Memory B cell (primary cell): ENCODE measurements around the gene CPSF2.

Experiments used
- ATAC-seq: fragments of 150-1000 bp; cut with Tn5 transposase; 2 replicates; pipeline ENCODE4 v1.10.0; 2021; ENCODE audit warnings: low read depth, mild to moderate bottlenecking, moderate library complexity
- DNase-seq, 2 donors: peaks; one replicate each; pipeline ENCODE4 v3.0.0; 2022; ENCODE audit warnings: low spot score in 2 of 2
- H3K27ac Mint-ChIP-seq: one replicate; pipeline ENCODE4 v1.8.0; 2022; ENCODE audit warnings: mild to moderate bottlenecking, moderate library complexity, mixed read lengths
- H3K27me3 Mint-ChIP-seq: one replicate; pipeline ENCODE4 v1.8.0; 2022; ENCODE audit warnings: mixed read lengths
- H3K36me3 Mint-ChIP-seq: one replicate; pipeline ENCODE4 v1.8.0; 2022; ENCODE audit warnings: mild to moderate bottlenecking, mixed read lengths
- H3K4me1 Mint-ChIP-seq: one replicate; pipeline ENCODE4 v1.8.0; 2022; ENCODE audit warnings: mixed read lengths
- H3K4me3 Mint-ChIP-seq: one replicate; pipeline ENCODE4 v1.8.0; 2022; ENCODE audit warnings: mild to moderate bottlenecking, moderate library complexity, mixed read lengths
- H3K9me3 Mint-ChIP-seq: one replicate; pipeline ENCODE4 v1.8.0; 2022; ENCODE audit warnings: mixed read lengths

Gene CPSF2

GRCh38 chr14:92121670-92122350, at the start of gene CPSF2, which contains the start of gene NDUFB1:
CPSF2 (plus strand) TSS chr14:92121969; CDS start chr14:92130985, 9,016 bp downstream.
NDUFB1 (minus strand) TSS chr14:92121706; CDS start chr14:92117637, 4,069 bp downstream.
- Mint-ChIP-seq H3K27ac (peak within 1 kb of the TSS; percentile 96), H3K36me3 (peaks cover 6% of the 10 kb centered on the region), H3K9me3 (no peaks in the 10 kb centered on the region), H3K4me1 (peaks cover 21% of the 10 kb centered on the region), H3K4me3 (peak within 1 kb of the TSS; percentile 98), H3K27me3 (no peaks in the 10 kb centered on the region)
- peak; percentile 85 for ATAC-seq
- DNase-seq = peak; percentile 76 to 92

GRCh38 chr14:92074555-92074954, 47.2 kb upstream of the CPSF2 start:
- Mint-ChIP-seq H3K36me3 (peaks cover 15% of the 10 kb centered on the region), H3K27ac (no peak overlapping the region), H3K27me3 (no peaks in the 10 kb centered on the region), H3K4me3 (no peak overlapping the region), H3K4me1 (no peaks in the 10 kb centered on the region), H3K9me3 (no peaks in the 10 kb centered on the region)
- DNase-seq (no peak), ATAC-seq (no peak)

DNA sequence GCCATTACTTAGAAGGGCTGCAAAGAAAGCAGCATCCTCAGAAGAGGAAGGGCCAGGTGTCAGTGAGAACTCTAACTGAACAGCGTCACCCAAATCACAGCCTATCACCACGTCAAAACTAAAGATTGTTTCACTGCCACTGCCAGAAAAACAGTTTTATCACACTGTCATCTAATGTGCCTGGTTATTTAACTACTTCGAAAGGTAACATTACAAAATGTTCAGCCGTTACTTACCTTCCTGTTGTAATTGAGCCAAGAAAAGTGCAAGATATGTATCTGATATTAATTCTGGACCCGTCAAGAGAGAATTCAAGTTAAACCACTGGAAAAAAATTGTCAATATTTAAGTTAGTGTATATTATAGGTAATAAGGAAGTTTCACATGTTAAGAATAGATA, 33.3 kb upstream of the CPSF2 start:
- no peaks in the 10 kb centered on the region for H3K27me3 Mint-ChIP-seq
- H3K9me3 Mint-ChIP-seq = no peaks in the 10 kb centered on the region
- ATAC-seq = no peak
- H3K4me3 Mint-ChIP-seq = no peak overlapping the region
- no peak overlapping the region for H3K27ac Mint-ChIP-seq
- peaks cover 37% of the 10 kb centered on the region for H3K36me3 Mint-ChIP-seq
- no peak for DNase-seq
- no peaks in the 10 kb centered on the region for H3K4me1 Mint-ChIP-seq

- H3K4me3 Mint-ChIP-seq = no peak overlapping the region
- peaks cover 16% of the 10 kb centered on the region for H3K36me3 Mint-ChIP-seq
- no peak overlapping the region for H3K27ac Mint-ChIP-seq
Observed at GRCh38 chr14:92093320-92093719, 28.4 kb upstream of the CPSF2 start.

DNA sequence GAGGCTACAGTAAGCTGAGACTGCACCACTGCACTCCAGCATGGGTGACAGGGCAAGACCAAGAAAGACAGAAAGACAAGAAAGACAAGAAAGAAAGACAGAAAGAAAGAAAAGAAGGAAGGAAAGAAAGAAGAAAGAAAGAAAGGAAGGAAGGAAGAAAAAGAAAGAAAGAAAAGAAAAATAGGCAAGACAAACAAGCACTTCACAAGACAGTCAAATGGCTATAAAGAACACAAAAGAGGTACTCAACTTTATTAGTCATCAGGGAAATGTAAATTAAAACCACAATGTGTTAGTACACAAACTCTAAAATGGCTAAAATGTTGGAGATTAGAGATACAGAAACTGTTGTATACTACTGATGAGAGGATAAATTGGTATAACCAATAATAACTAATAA, 22.0 kb upstream of the CPSF2 start:
- Mint-ChIP-seq H3K27ac (no peak overlapping the region), H3K27me3 (no peaks in the 10 kb centered on the region), H3K9me3 (no peaks in the 10 kb centered on the region), H3K4me1 (peaks cover 21% of the 10 kb centered on the region), H3K4me3 (no peak overlapping the region), H3K36me3 (peaks cover 4% of the 10 kb centered on the region)
- ATAC-seq (no peak), DNase-seq (no peak)

More at GRCh38 chr14:92093320-92093719, 28.4 kb upstream of the CPSF2 start:
- DNase-seq (no peak), ATAC-seq (no peak)
- Mint-ChIP-seq H3K9me3 (no peaks in the 10 kb centered on the region), H3K27me3 (no peaks in the 10 kb centered on the region), H3K4me1 (no peaks in the 10 kb centered on the region)

DNA sequence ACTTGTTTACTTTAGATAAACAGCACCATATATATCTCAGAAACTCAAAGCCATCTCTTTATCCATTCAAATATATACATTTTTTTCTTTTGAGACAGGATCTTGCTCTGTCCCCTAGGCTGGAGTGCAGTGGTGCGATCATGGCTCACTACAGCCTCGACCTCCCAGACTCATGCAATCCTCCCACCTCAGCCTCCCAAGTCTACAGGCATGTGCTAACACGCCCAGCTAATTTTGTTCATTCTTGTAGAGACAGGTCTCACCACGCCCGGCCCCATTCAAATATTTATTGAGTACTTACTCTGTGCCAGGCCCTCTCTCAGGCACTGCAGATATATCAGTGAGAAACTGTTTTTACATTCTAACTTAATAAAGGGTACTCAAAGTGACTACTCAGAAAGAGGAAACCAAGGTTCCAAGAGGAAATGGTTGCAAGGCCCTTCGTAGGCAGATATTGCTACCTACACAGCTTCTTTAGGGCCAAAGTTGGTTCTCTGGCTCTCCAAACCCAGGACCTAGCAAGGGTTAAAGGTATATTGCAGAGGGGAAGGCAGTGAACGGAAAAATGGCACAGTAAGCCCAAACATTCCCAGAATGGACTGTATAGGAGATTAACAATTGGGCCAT, 18.3 kb upstream of the CPSF2 start:
- Mint-ChIP-seq H3K36me3 (peaks cover 3% of the 10 kb centered on the region), H3K27ac (no peak overlapping the region), H3K4me1 (peaks cover 37% of the 10 kb centered on the region), H3K4me3 (no peak overlapping the region), H3K9me3 (no peaks in the 10 kb centered on the region), H3K27me3 (no peaks in the 10 kb centered on the region)
- DNase-seq (no peak), ATAC-seq (no peak)

GRCh38 chr14:92105073-92105892, 16.5 kb upstream of the CPSF2 start:
- peak overlapping the region; percentile 99 for H3K4me3 Mint-ChIP-seq
- peak overlapping the region; percentile 88 for H3K27ac Mint-ChIP-seq
- ATAC-seq (no peak), DNase-seq (no peak)
- H3K4me1 Mint-ChIP-seq = peaks cover 35% of the 10 kb centered on the region
- H3K36me3 Mint-ChIP-seq = peaks cover 2% of the 10 kb centered on the region
- H3K27me3 Mint-ChIP-seq = no peaks in the 10 kb centered on the region
- H3K9me3 Mint-ChIP-seq = no peaks in the 10 kb centered on the region

DNA sequence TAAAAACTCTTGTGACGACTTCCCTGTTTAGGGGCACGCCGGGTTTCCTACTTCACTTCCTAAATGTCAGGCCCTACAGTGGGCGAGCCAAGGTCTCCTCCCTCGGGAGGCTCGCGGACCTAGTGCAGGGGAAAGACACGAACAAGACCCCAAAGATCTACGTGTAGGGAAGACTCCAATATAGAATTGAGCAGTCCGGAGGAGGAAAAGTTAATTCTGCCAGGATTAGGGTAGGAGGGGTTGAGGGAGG, 16.0 kb upstream of the CPSF2 start:
- no peak for DNase-seq

DNA sequence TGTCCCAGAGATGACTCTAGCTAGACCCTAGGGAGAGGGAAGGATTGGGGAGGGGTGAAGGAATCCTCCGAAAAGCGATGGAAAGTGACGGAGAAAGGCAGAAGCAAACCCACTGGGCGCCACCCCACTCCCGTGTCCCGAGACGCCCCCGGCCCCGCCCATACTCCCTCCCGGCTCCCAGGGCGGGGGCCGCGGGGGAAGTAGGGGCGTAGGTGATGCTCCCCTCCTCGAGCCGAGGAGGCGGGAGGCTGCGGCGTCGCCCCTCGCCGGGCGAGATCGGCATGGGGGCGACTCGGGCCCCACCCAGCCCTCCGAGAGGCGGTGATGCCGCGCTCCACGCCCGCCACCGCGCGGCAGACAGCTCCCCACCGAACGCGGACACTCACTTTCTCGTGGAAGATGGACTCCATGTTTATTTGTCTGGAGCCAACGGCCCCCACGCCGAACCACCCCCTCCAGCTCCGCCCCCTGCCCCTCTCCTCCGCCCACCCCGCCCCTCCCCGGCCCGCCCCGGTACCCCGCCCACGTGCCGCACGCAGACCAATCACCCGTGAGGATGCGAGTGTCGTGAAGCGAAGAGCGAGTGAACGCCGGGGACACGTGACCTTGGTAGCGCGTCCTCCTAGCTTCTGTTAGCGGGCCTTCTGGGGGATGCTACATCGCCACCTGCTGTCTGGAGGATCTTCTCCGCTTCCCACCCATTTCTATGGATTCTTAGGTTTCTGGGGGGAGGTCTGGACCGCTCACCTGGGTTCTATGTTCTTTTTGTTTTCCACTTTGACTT, 15.4 kb upstream of the CPSF2 start, which contains the start of gene ATXN3:
Gene ATXN3 (minus strand): TSS at position 440 of the 784 bp plus-strand sequence. CDS start 30 bp downstream, at position 410.
- no peaks in the 10 kb centered on the region for H3K9me3 Mint-ChIP-seq
- peaks cover 31% of the 10 kb centered on the region for H3K4me1 Mint-ChIP-seq
- peak within 1 kb of the TSS; percentile 99 for H3K4me3 Mint-ChIP-seq
- H3K36me3 Mint-ChIP-seq = peaks cover 2% of the 10 kb centered on the region
- H3K27me3 Mint-ChIP-seq = no peaks in the 10 kb centered on the region
- H3K27ac Mint-ChIP-seq = peak within 1 kb of the TSS; percentile 88
- DNase-seq = peak; percentile 80 to 89
- peak; percentile 93 for ATAC-seq

More for the DNA sequence above, 16.0 kb upstream of the CPSF2 start:
- H3K27me3 Mint-ChIP-seq = no peaks in the 10 kb centered on the region
- no peaks in the 10 kb centered on the region for H3K9me3 Mint-ChIP-seq
- H3K4me1 Mint-ChIP-seq = peaks cover 33% of the 10 kb centered on the region
- H3K36me3 Mint-ChIP-seq = peaks cover 2% of the 10 kb centered on the region
- peak overlapping the region; percentile 99 for H3K4me3 Mint-ChIP-seq
- H3K27ac Mint-ChIP-seq = peak overlapping the region; percentile 88
- peak; percentile 0 for ATAC-seq

DNA sequence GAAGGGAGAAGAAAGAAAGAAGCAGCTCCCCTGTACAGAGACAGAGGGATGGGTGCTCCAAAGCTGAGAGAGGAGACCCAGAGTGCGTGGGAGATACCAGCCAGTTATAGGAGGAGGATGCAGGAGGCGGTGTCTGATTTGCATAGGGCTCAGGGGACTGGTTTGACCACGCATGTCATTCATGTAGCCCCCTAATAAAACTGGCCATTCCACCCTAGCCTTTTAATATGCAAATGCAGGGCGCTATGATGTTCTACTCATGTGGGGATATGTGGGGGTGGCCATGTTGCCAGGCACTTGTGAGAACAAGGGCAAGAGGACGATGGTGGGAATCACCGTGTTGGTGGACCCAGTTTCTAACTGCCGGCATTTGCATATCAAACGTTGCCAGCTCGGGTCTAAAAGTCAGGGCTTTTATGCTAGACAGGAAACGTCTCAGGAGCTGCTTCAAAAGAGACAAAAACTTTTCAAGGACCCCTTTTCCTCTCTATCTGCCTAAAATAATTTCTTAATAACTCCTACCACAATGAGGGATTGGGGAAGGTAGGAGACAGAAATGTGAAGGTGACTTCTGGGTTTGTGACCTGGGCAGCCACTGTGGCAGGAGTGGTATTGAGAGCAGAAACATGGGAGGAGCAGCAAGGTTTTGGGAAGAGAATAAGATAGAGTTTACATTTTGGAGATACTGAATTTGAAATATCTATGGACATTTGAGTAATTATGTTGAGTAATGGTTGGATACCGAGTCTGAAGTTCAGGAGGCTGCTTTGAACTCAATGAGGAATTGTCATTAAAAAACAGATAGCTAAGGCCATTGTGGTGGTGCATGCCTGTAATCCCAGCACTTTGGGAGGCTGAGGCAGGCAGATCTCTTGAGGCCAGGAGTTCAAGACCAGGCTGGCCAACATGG, 13.2 kb upstream of the CPSF2 start:
- H3K4me3 Mint-ChIP-seq = peak overlapping the region; percentile 68
- H3K4me1 Mint-ChIP-seq = peaks cover 21% of the 10 kb centered on the region
- H3K9me3 Mint-ChIP-seq = no peaks in the 10 kb centered on the region
- ATAC-seq = no peak
- no peak for DNase-seq
- no peaks in the 10 kb centered on the region for H3K27me3 Mint-ChIP-seq
- H3K27ac Mint-ChIP-seq = peak overlapping the region; percentile 22
- no peaks in the 10 kb centered on the region for H3K36me3 Mint-ChIP-seq

DNA sequence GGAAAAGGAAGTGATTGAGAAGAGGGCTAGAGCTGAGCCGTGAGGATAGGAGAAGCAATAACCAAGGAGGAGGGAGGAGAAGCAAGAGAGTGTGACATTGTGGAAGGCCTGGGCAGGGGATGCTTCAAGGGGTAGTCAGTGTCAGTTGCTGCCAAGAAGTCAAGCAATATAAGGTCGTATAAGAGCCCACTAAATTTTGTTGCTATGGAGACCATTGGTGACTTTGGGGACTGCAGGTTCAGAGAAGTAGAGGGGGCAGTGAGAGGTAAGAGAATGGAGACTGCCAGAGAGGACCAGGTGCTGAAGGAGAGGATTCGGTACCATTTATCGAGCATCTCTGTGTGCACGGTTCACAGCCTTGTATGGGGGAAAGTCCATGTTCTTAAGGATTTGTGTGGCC, 12.3 kb upstream of the CPSF2 start:
- no peak for DNase-seq
- H3K4me1 Mint-ChIP-seq = peaks cover 21% of the 10 kb centered on the region
- no peak overlapping the region for H3K27ac Mint-ChIP-seq

DNA sequence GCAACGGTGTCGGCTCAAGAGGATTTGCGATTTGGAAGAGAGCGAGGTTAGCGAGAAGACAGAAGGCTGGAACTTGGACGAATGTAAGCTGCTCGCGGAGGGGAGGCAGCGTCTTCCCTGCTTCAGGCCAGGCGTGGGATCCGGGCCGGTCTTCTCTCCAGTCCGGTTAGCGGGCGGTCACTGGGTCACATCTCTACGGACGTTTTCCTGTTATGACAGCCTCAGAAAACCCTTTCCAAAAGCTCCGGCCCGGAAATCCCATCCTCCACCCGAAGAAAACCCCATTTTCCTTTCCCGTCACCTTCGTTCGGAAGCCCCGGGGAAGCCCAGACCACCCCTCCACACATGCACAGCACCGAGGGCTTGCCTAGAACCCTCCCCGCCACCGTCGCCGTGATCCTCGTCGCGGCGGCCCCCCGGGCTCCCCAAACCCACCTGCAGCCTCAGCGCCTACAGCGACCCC, 531 bp upstream of the CPSF2 start:
- H3K4me1 Mint-ChIP-seq = peaks cover 22% of the 10 kb centered on the region
- H3K27me3 Mint-ChIP-seq = no peaks in the 10 kb centered on the region
- peak overlapping the region; percentile 98 for H3K4me3 Mint-ChIP-seq
- no peaks in the 10 kb centered on the region for H3K9me3 Mint-ChIP-seq
- DNase-seq = no peak
- peaks cover 8% of the 10 kb centered on the region for H3K36me3 Mint-ChIP-seq
- H3K27ac Mint-ChIP-seq = peak overlapping the region; percentile 96
- peak; percentile 13 for ATAC-seq

More for the DNA sequence above, 12.3 kb upstream of the CPSF2 start:
- no peaks in the 10 kb centered on the region for H3K27me3 Mint-ChIP-seq
- ATAC-seq = no peak
- H3K4me3 Mint-ChIP-seq = no peak overlapping the region
- no peaks in the 10 kb centered on the region for H3K36me3 Mint-ChIP-seq
- no peaks in the 10 kb centered on the region for H3K9me3 Mint-ChIP-seq

DNA sequence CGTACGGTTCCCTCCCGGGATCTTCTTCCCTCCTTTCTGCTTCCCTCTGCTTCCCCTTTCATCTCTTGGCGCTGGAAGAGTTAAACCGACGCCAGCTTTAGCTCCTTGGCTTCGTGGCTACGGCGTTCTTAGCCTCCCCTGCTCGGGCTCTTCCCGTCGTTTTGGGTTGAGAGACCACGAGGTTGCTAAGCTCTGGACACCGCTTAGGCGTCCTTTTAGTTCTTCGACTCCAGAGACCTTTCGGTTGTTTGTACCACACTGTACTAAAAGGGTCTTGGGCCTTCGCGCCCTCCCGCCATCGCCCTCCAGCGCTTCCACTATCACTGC, 545 bp downstream of the CPSF2 start:
- Mint-ChIP-seq H3K27ac (peak overlapping the region; percentile 96), H3K9me3 (no peaks in the 10 kb centered on the region), H3K36me3 (peaks cover 9% of the 10 kb centered on the region), H3K4me1 (peaks cover 24% of the 10 kb centered on the region), H3K27me3 (no peaks in the 10 kb centered on the region), H3K4me3 (peak overlapping the region; percentile 98)
- DNase-seq = no peak
- peak; percentile 7 for ATAC-seq
